Stimulated activated naive B cell treated with anti-CD40 and anti-IgM and Interleukin-4, amounts not matched to agents 10 μg/mL and 1 μg/mL and 100 μg/mL, for 72 hours (primary cell): ENCODE data around the gene DEPP1.

Source experiments
- ATAC-seq, 2 donors: fragments of 150-1000 bp; cut with Tn5 transposase; replicated peaks; 2 replicates each; pipeline ENCODE4 v1.10.0; 2021; ENCODE audit warnings: moderate library complexity in 1 of 2
- DNase-seq: peaks from one replicate; pipeline ENCODE4 v3.0.0; 2021
- H3K27ac Mint-ChIP-seq: one replicate; pipeline ENCODE4 v1.8.0; 2022; ENCODE audit warnings: mild to moderate bottlenecking, mixed read lengths
- H3K27me3 Mint-ChIP-seq, 2 donors: one replicate each; pipeline ENCODE4 v1.8.0; 2022; ENCODE audit warnings: mixed read lengths in 2 of 2
- H3K36me3 Mint-ChIP-seq, 2 donors: one replicate each; pipeline ENCODE4 v1.8.0; 2022; ENCODE audit warnings: mixed read lengths in 2 of 2, mild to moderate bottlenecking in 1 of 2
- H3K4me1 Mint-ChIP-seq, 2 donors: one replicate each; pipeline ENCODE4 v1.8.0; 2022; ENCODE audit warnings: mixed read lengths in 2 of 2, mild to moderate bottlenecking in 1 of 2
- H3K4me3 Mint-ChIP-seq, 2 donors: one replicate each; pipeline ENCODE4 v1.8.0; 2022; ENCODE audit warnings: mild to moderate bottlenecking in 2 of 2, mixed read lengths in 2 of 2, moderate library complexity in 1 of 2
- H3K9me3 Mint-ChIP-seq, 2 donors: one replicate each; pipeline ENCODE4 v1.8.0; 2022; ENCODE audit warnings: mixed read lengths in 2 of 2, mild to moderate bottlenecking in 1 of 2

Gene DEPP1

GRCh38 chr10:44936314-44936975, 42.2 kb downstream of the DEPP1 start:
- Mint-ChIP-seq H3K9me3 (peaks cover 0 to 8% of the 10 kb centered on the region in 2 donors), H3K27ac (no peak overlapping the region), H3K27me3 (peaks cover 0 to 4% of the 10 kb centered on the region in 2 donors), H3K36me3 (no peaks in the 10 kb centered on the region), H3K4me1 (peaks cover 16 to 20% of the 10 kb centered on the region in 2 donors), H3K4me3 (no peak overlapping the region)
- DNase-seq (no peak), ATAC-seq (no peak)

GRCh38 chr10:44935966-44936295, 42.7 kb downstream of the DEPP1 start:
- H3K9me3 Mint-ChIP-seq: peaks cover 0 to 8% of the 10 kb centered on the region in 2 donors
- H3K36me3 Mint-ChIP-seq: no peaks in the 10 kb centered on the region
- H3K4me3 Mint-ChIP-seq: no peak overlapping the region
- no peak overlapping the region for H3K27ac Mint-ChIP-seq
- ATAC-seq: no peak
- H3K4me1 Mint-ChIP-seq: peaks cover 16 to 20% of the 10 kb centered on the region in 2 donors
- peaks cover 0 to 4% of the 10 kb centered on the region in 2 donors for H3K27me3 Mint-ChIP-seq
- DNase-seq: no peak

- Mint-ChIP-seq H3K9me3 (peaks cover 0 to 8% of the 10 kb centered on the region in 2 donors), H3K4me3 (no peak overlapping the region), H3K4me1 (peaks cover 16 to 20% of the 10 kb centered on the region in 2 donors), H3K27me3 (peaks cover 0 to 4% of the 10 kb centered on the region in 2 donors), H3K27ac (peak overlapping the region; percentile 67), H3K36me3 (no peaks in the 10 kb centered on the region)
- no peak for ATAC-seq
- DNase-seq: no peak
Observed at GRCh38 chr10:44935201-44935965, 43.2 kb downstream of the DEPP1 start.

DNA sequence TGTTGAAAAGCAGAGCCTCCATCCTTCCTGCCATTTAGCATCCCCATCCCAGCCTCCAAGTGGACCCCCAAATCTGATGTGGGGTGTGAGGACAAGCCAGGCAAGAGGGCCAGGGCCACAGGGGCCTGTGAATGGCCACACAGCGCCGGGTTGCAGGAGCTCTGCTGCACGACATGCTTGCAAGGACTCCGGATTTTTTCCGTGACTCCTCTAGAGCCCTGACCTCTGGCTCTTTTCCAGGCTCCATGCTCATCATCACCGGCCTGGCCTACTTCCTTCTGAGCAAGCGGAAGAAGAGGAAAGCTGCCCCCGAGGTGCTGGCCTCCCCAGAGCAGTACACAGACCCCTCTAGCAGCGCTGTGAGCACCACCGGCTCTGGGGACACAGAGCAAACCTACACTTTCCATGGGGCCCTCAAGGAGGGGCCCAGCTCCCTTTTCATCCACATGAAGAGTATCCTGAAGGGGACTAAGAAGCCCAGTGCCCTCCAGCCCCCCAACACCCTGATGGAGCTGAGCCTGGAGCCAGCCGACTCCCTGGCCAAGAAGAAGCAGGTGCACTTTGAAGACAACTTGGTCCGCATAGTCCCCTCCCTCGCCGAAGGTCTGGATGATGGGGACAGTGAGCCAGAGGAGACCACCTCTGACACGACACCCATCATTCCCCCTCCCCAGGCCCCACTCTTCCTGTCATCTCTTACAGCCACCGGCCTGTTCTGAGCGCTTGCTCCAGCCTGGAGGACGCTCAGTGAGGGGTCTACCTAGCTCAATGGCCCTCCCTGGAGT, 44.0 kb downstream of the DEPP1 start:
- ATAC-seq (no peak), DNase-seq (no peak)
- Mint-ChIP-seq H3K27ac (no peak overlapping the region), H3K27me3 (peaks cover 0 to 7% of the 10 kb centered on the region in 2 donors), H3K36me3 (no peaks in the 10 kb centered on the region), H3K9me3 (peaks cover 0 to 8% of the 10 kb centered on the region in 2 donors), H3K4me1 (peaks cover 16 to 20% of the 10 kb centered on the region in 2 donors), H3K4me3 (no peak overlapping the region)

- DNase-seq (no peak), ATAC-seq (no peak)
- no peaks in the 10 kb centered on the region for H3K36me3 Mint-ChIP-seq
- no peak overlapping the region for H3K4me3 Mint-ChIP-seq
- peaks cover 0 to 8% of the 10 kb centered on the region in 2 donors for H3K27me3 Mint-ChIP-seq
- H3K9me3 Mint-ChIP-seq: peaks cover 0 to 2% of the 10 kb centered on the region in 2 donors
- H3K27ac Mint-ChIP-seq: no peak overlapping the region
- peaks cover 16 to 20% of the 10 kb centered on the region in 2 donors for H3K4me1 Mint-ChIP-seq
Observed at GRCh38 chr10:44933451-44934321, 44.9 kb downstream of the DEPP1 start.

GRCh38 chr10:44932517-44933450, 45.8 kb downstream of the DEPP1 start:
- H3K4me3 Mint-ChIP-seq: no peak overlapping the region
- H3K27me3 Mint-ChIP-seq: peaks cover 0 to 8% of the 10 kb centered on the region in 2 donors
- no peaks in the 10 kb centered on the region for H3K36me3 Mint-ChIP-seq
- peak; percentile 97 to 98 for ATAC-seq
- no peaks in the 10 kb centered on the region for H3K9me3 Mint-ChIP-seq
- H3K4me1 Mint-ChIP-seq: peaks cover 16 to 20% of the 10 kb centered on the region in 2 donors
- DNase-seq: peak; percentile 78
- H3K27ac Mint-ChIP-seq: no peak overlapping the region

GRCh38 chr10:44931621-44932516, 46.7 kb downstream of the DEPP1 start:
- H3K4me3 Mint-ChIP-seq: no peak overlapping the region
- H3K27ac Mint-ChIP-seq: no peak overlapping the region
- ATAC-seq (no peak), DNase-seq (no peak)
- no peaks in the 10 kb centered on the region for H3K36me3 Mint-ChIP-seq
- H3K4me1 Mint-ChIP-seq: peaks cover 16 to 20% of the 10 kb centered on the region in 2 donors
- peaks cover 0 to 8% of the 10 kb centered on the region in 2 donors for H3K27me3 Mint-ChIP-seq
- no peaks in the 10 kb centered on the region for H3K9me3 Mint-ChIP-seq

DNA sequence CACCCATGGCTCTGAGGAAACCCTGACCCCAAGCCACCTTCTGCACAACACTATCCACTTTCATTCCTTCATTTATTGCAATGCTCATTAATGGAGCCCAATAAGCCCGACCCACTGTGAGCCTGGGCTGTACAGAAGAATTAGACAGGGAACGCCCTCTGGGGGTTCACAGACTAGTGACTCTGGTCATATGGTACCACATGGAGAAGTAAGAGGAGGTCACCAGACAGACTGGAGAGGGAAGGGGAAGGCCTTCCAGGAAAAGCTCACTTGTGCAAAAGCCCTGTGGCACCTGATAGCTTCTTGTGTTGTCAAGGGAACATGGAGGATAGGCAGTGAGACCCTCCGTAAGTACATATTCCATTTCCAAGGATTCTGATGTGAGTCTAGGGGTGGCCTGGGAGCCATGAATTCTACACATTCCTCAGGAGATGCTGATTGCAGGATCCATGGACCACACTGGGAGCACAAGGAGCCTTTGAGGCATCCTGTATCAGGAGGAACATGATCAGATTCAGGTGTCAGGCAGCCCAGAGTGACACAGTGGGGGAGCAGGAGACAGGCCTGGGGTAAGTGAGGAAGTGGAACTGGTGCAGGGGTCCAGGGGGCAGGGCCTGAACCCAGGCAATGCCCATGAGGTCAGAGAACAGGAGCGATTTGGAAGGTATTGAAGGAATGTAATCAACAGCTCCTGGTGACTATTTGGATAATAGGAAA, 47.5 kb downstream of the DEPP1 start:
- H3K36me3 Mint-ChIP-seq: no peaks in the 10 kb centered on the region
- no peaks in the 10 kb centered on the region for H3K9me3 Mint-ChIP-seq
- peaks cover 0 to 8% of the 10 kb centered on the region in 2 donors for H3K27me3 Mint-ChIP-seq
- no peak overlapping the region for H3K4me3 Mint-ChIP-seq
- ATAC-seq (no peak), DNase-seq (no peak)
- no peak overlapping the region for H3K27ac Mint-ChIP-seq
- peaks cover 14 to 19% of the 10 kb centered on the region in 2 donors for H3K4me1 Mint-ChIP-seq

- H3K27me3 Mint-ChIP-seq: peaks cover 0 to 4% of the 10 kb centered on the region in 2 donors
- H3K4me3 Mint-ChIP-seq: no peak overlapping the region
- no peaks in the 10 kb centered on the region for H3K36me3 Mint-ChIP-seq
- DNase-seq (no peak), ATAC-seq (no peak)
- no peak overlapping the region for H3K27ac Mint-ChIP-seq
- H3K4me1 Mint-ChIP-seq: peaks cover 4 to 6% of the 10 kb centered on the region in 2 donors
- no peaks in the 10 kb centered on the region for H3K9me3 Mint-ChIP-seq
Observed at GRCh38 chr10:44929356-44930255, 49.0 kb downstream of the DEPP1 start.

GRCh38 chr10:44928462-44928861, 50.1 kb downstream of the DEPP1 start:
- H3K27ac Mint-ChIP-seq: no peak overlapping the region
- H3K4me3 Mint-ChIP-seq: no peak overlapping the region
- H3K9me3 Mint-ChIP-seq: no peaks in the 10 kb centered on the region
- H3K4me1 Mint-ChIP-seq: peaks cover 0 to 6% of the 10 kb centered on the region in 2 donors
- no peak for ATAC-seq
- H3K27me3 Mint-ChIP-seq: peaks cover 0 to 4% of the 10 kb centered on the region in 2 donors
- DNase-seq: no peak
- no peaks in the 10 kb centered on the region for H3K36me3 Mint-ChIP-seq

GRCh38 chr10:44927352-44927751, 51.3 kb downstream of the DEPP1 start:
- Mint-ChIP-seq H3K27ac (no peak overlapping the region), H3K4me3 (no peak overlapping the region), H3K4me1 (no peaks in the 10 kb centered on the region), H3K27me3 (peaks cover 0 to 4% of the 10 kb centered on the region in 2 donors), H3K9me3 (no peaks in the 10 kb centered on the region), H3K36me3 (no peaks in the 10 kb centered on the region)
- ATAC-seq (no peak), DNase-seq (no peak)
